Neuronal stem cell (in vitro differentiated cells): ENCODE results near the gene UNC13B.

Source experiments
- DNase-seq: peaks from one replicate; pipeline ENCODE4 v3.0.0-alpha.2; 2013; ENCODE audit warnings: low spot score
- H2AFZ ChIP-seq: one replicate; pipeline ENCODE4 v1.6.1; 2013; ENCODE audit warnings: mild to moderate bottlenecking, low read length, inconsistent platforms
- H2AK5ac ChIP-seq: 2 replicates; pipeline ENCODE4 v1.6.1; 2013; ENCODE audit warnings: low read depth, mild to moderate bottlenecking, inconsistent platforms, low read length, moderate library complexity, mixed read lengths
- H2BK120ac ChIP-seq: 2 replicates; pipeline ENCODE4 v1.6.1; 2013; ENCODE audit warnings: low read depth, mild to moderate bottlenecking, inconsistent platforms, low read length, moderate library complexity, mixed read lengths
- H2BK12ac ChIP-seq: one replicate; pipeline ENCODE4 v1.6.1; 2013; ENCODE audit warnings: low read length, inconsistent platforms
- H2BK15ac ChIP-seq: 2 replicates; pipeline ENCODE4 v1.6.1; 2013; ENCODE audit warnings: mild to moderate bottlenecking, low read length, inconsistent platforms, mixed read lengths
- H2BK5ac ChIP-seq: one replicate; pipeline ENCODE4 v1.6.1; 2013; ENCODE audit warnings: inconsistent platforms, mild to moderate bottlenecking, low read length, moderate library complexity
- H3K14ac ChIP-seq: one replicate; pipeline ENCODE4 v1.6.1; 2013; ENCODE audit warnings: low read length, inconsistent platforms
- H3K18ac ChIP-seq: 2 replicates; pipeline ENCODE4 v1.6.1; 2013; ENCODE audit warnings: low read length, inconsistent platforms
- H3K23ac ChIP-seq: 2 replicates; pipeline ENCODE4 v1.6.1; 2013; ENCODE audit warnings: low read depth, mild to moderate bottlenecking, mixed read lengths, low read length, inconsistent platforms; ENCODE audit not compliant: poor library complexity
- H3K27ac ChIP-seq: replicated peaks from 3 replicates; pipeline ENCODE4 v1.5.1; 2013; ENCODE audit warnings: low read length, inconsistent platforms
- H3K27me3 ChIP-seq, 3 experiments: 2 replicates each; pipeline ENCODE4 v1.6.1; 2013; ENCODE audit warnings: low read length in 3 of 3, mild to moderate bottlenecking in 2 of 3, inconsistent platforms in 1 of 3, low read depth in 1 of 3, mixed read lengths in 1 of 3, moderate library complexity in 1 of 3; ENCODE audit not compliant: control insufficient read depth in 3 of 3, insufficient read depth in 3 of 3
- H3K36me3 ChIP-seq, 2 donors: replicated peaks in 1 of 2; 2 replicates each; pipeline ENCODE4 v1.6.1; 2013; ENCODE audit warnings: low read length in 2 of 2; ENCODE audit not compliant: control insufficient read depth in 2 of 2, insufficient read depth in 2 of 2
- H3K4ac ChIP-seq: 2 replicates; pipeline ENCODE4 v1.6.1; 2013; ENCODE audit warnings: inconsistent platforms, mild to moderate bottlenecking, low read length, moderate library complexity
- H3K4me1 ChIP-seq, 2 donors: 1 replicate in 1 of 2; 2 replicates in 1 of 2; pipeline ENCODE4 v1.6.1; 2013; ENCODE audit warnings: low read length in 2 of 2, low read depth in 1 of 2; ENCODE audit not compliant: control insufficient read depth in 2 of 2, insufficient read depth in 1 of 2
- H3K4me2 ChIP-seq: one replicate; pipeline ENCODE4 v1.6.1; 2013; ENCODE audit warnings: mild to moderate bottlenecking, low read length, inconsistent platforms; ENCODE audit not compliant: insufficient read depth, poor library complexity, severe bottlenecking
- H3K4me3 ChIP-seq, 2 donors: 2 replicates each; pipeline ENCODE4 v1.5.1; 2013; ENCODE audit warnings: low read length in 2 of 2, mild to moderate bottlenecking in 2 of 2, inconsistent platforms in 1 of 2, moderate library complexity in 1 of 2
- H3K79me1 ChIP-seq: one replicate; pipeline ENCODE4 v1.6.1; 2013; ENCODE audit warnings: low read depth, mild to moderate bottlenecking, inconsistent platforms, low read length, moderate library complexity
- H3K9ac ChIP-seq: one replicate; pipeline ENCODE4 v1.6.1; 2013; ENCODE audit warnings: mild to moderate bottlenecking, low read depth, low read length, inconsistent platforms; ENCODE audit not compliant: poor library complexity
- H3K9me3 ChIP-seq, 2 donors: replicated peaks in 1 of 2; 2 replicates each; pipeline versions ENCODE3 to v1.6.1; 2013; ENCODE audit warnings: low read length in 2 of 2, mild to moderate bottlenecking in 2 of 2, inconsistent platforms in 1 of 2, low read depth in 1 of 2, mixed read lengths in 1 of 2, moderate library complexity in 1 of 2; ENCODE audit not compliant: control insufficient read depth in 2 of 2, insufficient read depth in 1 of 2
- H4K8ac ChIP-seq: one replicate; pipeline ENCODE4 v1.6.1; 2013; ENCODE audit warnings: low read depth, mild to moderate bottlenecking, inconsistent platforms, low read length, moderate library complexity
- H4K91ac ChIP-seq: one replicate; pipeline ENCODE4 v1.6.1; 2013; ENCODE audit warnings: low read length, low read depth, mild to moderate bottlenecking, inconsistent platforms; ENCODE audit not compliant: poor library complexity
- WGBS, 2 donors: extraction: QIAGEN DNeasy Blood & Tissue Kit; methylation state at CpG; one replicate each; pipeline ENCODE4 v1.1.7; 2013; ENCODE audit warnings: missing lambda C conversion rate in 2 of 2, mixed read lengths in 1 of 2; ENCODE audit not compliant: insufficient read length in 2 of 2, insufficient replicate concordance in 1 of 2; ENCODE audit errors: extremely low coverage in 2 of 2; 5-methylcytosine and 5-hydroxymethylcytosine counted together

Gene UNC13B

DNA sequence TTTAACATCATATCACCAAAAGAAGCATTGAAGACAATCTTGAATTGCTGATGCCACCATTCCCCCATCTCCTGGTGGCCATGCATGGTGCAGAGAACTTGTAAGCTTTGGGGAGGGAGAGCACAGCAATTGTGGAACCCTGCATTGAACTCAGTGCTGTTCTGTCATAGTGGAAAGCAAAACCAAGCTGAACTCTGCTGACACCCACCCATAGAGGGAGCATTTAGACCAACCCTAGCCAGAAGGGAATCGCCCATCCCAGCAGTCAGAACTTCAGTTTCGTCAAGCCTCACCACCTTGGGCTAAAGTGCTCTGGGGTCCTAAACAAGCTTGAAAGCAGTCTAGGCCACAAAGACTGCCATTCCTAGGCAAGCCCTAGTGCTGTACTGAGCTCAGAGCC, 290.7 kb downstream of the UNC13B start:
- H3K4me3 ChIP-seq: no peak overlapping the region
- no peaks in the 10 kb centered on the region for H3K36me3 ChIP-seq
- H4K91ac ChIP-seq: no peak overlapping the region
- no peak overlapping the region for H2AFZ ChIP-seq
- no peak for DNase-seq
- H3K79me1 ChIP-seq: no peaks in the 10 kb centered on the region
- H3K23ac ChIP-seq: no peak overlapping the region
- H2BK15ac ChIP-seq: no peak overlapping the region
- H2AK5ac ChIP-seq: no peak overlapping the region
- no peak overlapping the region for H3K14ac ChIP-seq
- no peak overlapping the region for H3K4ac ChIP-seq
- H3K4me1 ChIP-seq: no peaks in the 10 kb centered on the region
- no peak overlapping the region for H3K4me2 ChIP-seq
- peaks cover 0 to 12% of the 10 kb centered on the region in 2 donors for H3K9me3 ChIP-seq
- H3K18ac ChIP-seq: no peak overlapping the region
- no peak overlapping the region for H2BK5ac ChIP-seq
- no peak overlapping the region for H2BK120ac ChIP-seq
- H3K27me3 ChIP-seq: peaks cover 0 to 8% (median 0%) of the 10 kb centered on the region in 3 experiments
- no CpG with 5 or more reads among the region's 2 CpGs for WGBS, 2 donors
- no peak overlapping the region for H2BK12ac ChIP-seq
- no peak overlapping the region for H3K27ac ChIP-seq
- no peak overlapping the region for H3K9ac ChIP-seq
- H4K8ac ChIP-seq: no peak overlapping the region

DNA sequence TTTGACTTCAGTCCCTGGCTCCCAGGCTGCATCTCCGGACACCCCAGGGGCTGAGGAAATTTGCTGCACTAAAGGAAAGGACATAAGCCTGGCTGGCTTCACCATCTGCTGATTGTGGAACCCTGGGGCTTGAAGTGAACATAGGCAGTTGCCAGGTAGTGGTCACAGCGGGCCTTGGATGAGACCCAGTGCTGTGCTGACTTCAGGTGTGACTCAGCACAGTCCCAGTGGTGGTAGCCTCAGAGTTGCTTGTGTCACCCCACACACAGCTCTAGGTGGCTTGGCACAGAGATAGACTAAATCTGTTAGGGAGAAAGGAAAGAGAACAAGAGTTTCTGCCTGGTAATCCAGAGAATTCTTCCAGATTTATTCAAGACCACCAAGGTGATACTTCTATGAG, 292.0 kb downstream of the UNC13B start:
- H3K36me3 ChIP-seq: no peaks in the 10 kb centered on the region
- no peaks in the 10 kb centered on the region for H3K4me1 ChIP-seq
- no peak for DNase-seq
- H3K4me3 ChIP-seq: no peak overlapping the region
- no peak overlapping the region for H4K91ac ChIP-seq
- H2BK5ac ChIP-seq: no peak overlapping the region
- H2BK15ac ChIP-seq: no peak overlapping the region
- H2AK5ac ChIP-seq: no peak overlapping the region
- H3K27ac ChIP-seq: no peak overlapping the region
- no peak overlapping the region for H3K9ac ChIP-seq
- H3K4ac ChIP-seq: no peak overlapping the region
- WGBS, 2 donors: no CpG with 5 or more reads among the region's 2 CpGs
- H3K9me3 ChIP-seq: peaks cover 0 to 12% of the 10 kb centered on the region in 2 donors
- no peak overlapping the region for H3K14ac ChIP-seq
- no peak overlapping the region for H3K18ac ChIP-seq
- no peak overlapping the region for H2BK12ac ChIP-seq
- no peak overlapping the region for H4K8ac ChIP-seq
- H3K23ac ChIP-seq: no peak overlapping the region
- H2BK120ac ChIP-seq: no peak overlapping the region
- no peak overlapping the region for H3K4me2 ChIP-seq
- no peak overlapping the region for H2AFZ ChIP-seq
- no peaks in the 10 kb centered on the region for H3K79me1 ChIP-seq
- peaks cover 0 to 4% (median 0%) of the 10 kb centered on the region in 3 experiments for H3K27me3 ChIP-seq
